ENCODE results near the gene TTC21A. TPM values are rescaled to one million over a fixed set of nuclear protein-coding genes. Genes with fewer than 3 reads are reported as not detected.

The TTC21A gene
- total RNA-seq, 1 experiment from 2014 or later, result 5.6 TPM

DNA sequence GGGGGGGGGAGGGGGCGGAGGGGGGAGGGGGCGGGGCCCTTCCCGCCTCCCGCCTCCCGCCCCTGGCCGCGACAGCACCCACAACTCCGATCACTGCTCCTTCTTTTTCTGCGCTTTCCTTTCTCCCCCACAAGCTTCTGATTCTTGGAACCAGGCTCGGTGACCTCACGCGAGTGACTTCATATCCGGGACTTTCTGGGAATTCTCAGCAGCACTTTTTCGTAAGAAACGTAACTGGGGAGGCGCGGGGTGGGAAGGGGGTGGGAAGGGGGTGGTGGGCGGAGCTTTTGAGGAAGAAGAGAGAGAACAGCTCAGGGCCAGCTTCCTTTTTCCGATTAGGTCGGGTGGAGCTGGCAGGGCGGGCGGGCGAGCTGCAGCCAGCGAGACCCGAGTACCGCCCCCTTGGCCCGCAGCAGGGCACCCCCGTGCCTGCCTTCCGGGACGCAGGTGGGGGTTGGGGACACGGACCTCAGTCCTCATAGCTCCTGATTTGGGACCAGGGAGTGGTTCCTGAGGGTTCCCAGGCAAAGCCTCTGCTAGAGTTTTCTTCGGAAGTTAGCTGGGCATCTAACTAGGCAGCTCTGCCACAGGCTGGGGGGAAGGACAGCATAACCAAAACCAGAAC is 70.3 kb downstream of the TTC21A start:
- Histone ChIP-seq H3K27me3 (ENCODE audit: insufficient read depth, low read length) (no peaks in the 10 kb centered on the region), H3K4me3 (replicated peaks in 1 of 2; ENCODE audit: low read depth in 1 of 2, low read length in 2 of 2) (peak overlapping the region; percentile 56 to 61), H3K79me2 (ENCODE audit: insufficient read depth, low read length) (no peaks in the 10 kb centered on the region), H3K9me2 (ENCODE audit: insufficient read depth) (no peaks in the 10 kb centered on the region), H3K4me1 (ENCODE audit: control insufficient read depth in 1 of 2, insufficient read depth in 2 of 2, low read length in 2 of 2) (peaks cover 38 to 59% of the 10 kb centered on the region in 2 experiments), H3K4me2 (ENCODE audit: low read length) (peak overlapping the region; percentile 92), H3K9me3 (ENCODE audit: control insufficient read depth in 1 of 2, insufficient read depth in 1 of 2, low read depth in 1 of 2, low read length in 2 of 2) (no peaks in the 10 kb centered on the region), H3K36me3 (ENCODE audit: control insufficient read depth in 1 of 2, insufficient read depth in 2 of 2, low read length in 2 of 2) (no peaks in the 10 kb centered on the region), H3K27ac (ENCODE audit: low read depth, low read length) (peak overlapping the region; percentile 64), H4K20me1 (ENCODE audit: insufficient read depth) (no peaks in the 10 kb centered on the region), H2AFZ (ENCODE audit: low read depth, low read length, poor library complexity, severe bottlenecking) (no peak overlapping the region), H3K9ac (ENCODE audit: low read length) (peak overlapping the region; percentile 72)
- TF ChIP-seq SP1 (IDR thresholded peaks at IDR 0.05; ENCODE audit: low read depth) (peak; percentile 53), POLR2AphosphoS5 (IDR thresholded peaks at IDR 0.05; ENCODE audit: low read depth, low read length) (peak; percentile 77), ZNF274 (IDR thresholded peaks at IDR 0.05; ENCODE audit: low read depth, low read length) (no peak), POLR2A (IDR thresholded peaks at IDR 0.05; ENCODE audit: borderline replicate concordance, extremely low read depth, insufficient read depth, insufficient read length) (peak; percentile 64), SIN3A (IDR thresholded peaks at IDR 0.05; ENCODE audit: low read depth) (peak; percentile 43)
- TF ChIP-seq, protein P1, sequence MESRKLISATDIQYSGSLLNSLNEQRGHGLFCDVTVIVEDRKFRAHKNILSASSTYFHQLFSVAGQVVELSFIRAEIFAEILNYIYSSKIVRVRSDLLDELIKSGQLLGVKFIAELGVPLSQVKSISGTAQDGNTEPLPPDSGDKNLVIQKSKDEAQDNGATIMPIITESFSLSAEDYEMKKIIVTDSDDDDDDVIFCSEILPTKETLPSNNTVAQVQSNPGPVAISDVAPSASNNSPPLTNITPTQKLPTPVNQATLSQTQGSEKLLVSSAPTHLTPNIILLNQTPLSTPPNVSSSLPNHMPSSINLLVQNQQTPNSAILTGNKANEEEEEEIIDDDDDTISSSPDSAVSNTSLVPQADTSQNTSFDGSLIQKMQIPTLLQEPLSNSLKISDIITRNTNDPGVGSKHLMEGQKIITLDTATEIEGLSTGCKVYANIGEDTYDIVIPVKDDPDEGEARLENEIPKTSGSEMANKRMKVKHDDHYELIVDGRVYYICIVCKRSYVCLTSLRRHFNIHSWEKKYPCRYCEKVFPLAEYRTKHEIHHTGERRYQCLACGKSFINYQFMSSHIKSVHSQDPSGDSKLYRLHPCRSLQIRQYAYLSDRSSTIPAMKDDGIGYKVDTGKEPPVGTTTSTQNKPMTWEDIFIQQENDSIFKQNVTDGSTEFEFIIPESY (IDR thresholded peaks at IDR 0.05; ENCODE audit: extremely low read depth, insufficient replicate concordance, low read length), result no peak
- CTCF ChIA-PET, result interaction anchor here (0.6 to 1.6 kb wide), 4 partner anchors 12 to 114 kb away, joined by 3 to 8 read pairs (median 4); no protein-coding TSS in a partner anchor
- RAD21 ChIA-PET (ENCODE audit: low non-redundant PET in 1 of 2, low total read pairs in 2 of 2, uncharacterized antibody in 2 of 2, unreplicated experiment in 2 of 2), result no interaction called here
- BruUV-seq (replicated peaks), result no TSS peak
- POLR2A ChIA-PET, result interaction anchor here (0.5 to 1.4 kb wide), 8 partner anchors 9 to 70 kb away, joined by 3 to 7 read pairs (median 3); partner anchors contain the start of genes GORASP1 and TTC21A
- ATAC-seq, result peak; percentile 41
- intact Hi-C loops (cut with micrococcal nuclease), result no loop called here
- peak; percentile 66 for DNase-seq (ENCODE audit: low read depth, low spot score)

All from HCT116 (cell line).